Fibroblast of skin of right biceps (primary cell): ENCODE measurements around the gene PLCH2.

ENCODE experiments used
- DNase-seq: peaks from one replicate; pipeline ENCODE4 v3.0.0-alpha.2; 2013

The PLCH2 gene

GRCh38 chr1:2532485-2533160, 56.5 kb downstream of the PLCH2 start:
- no peak for DNase-seq

- DNase-seq, result peak; percentile 74
Observed at GRCh38 chr1:2533365-2533764, 57.3 kb downstream of the PLCH2 start.

GRCh38 chr1:2534315-2534686, 58.2 kb downstream of the PLCH2 start:
- no peak for DNase-seq

- DNase-seq, result peak; percentile 72
Observed at GRCh38 chr1:2534687-2535441, 58.8 kb downstream of the PLCH2 start.

- DNase-seq, result no peak
Observed at GRCh38 chr1:2535455-2535854, 59.4 kb downstream of the PLCH2 start.

- DNase-seq, result no peak
Observed at GRCh38 chr1:2535981-2536380, 59.9 kb downstream of the PLCH2 start.

GRCh38 chr1:2537784-2538115, 61.7 kb downstream of the PLCH2 start:
- DNase-seq, result no peak

GRCh38 chr1:2538376-2538775, 62.3 kb downstream of the PLCH2 start:
- DNase-seq, result no peak

GRCh38 chr1:2538872-2539271, 62.8 kb downstream of the PLCH2 start:
- DNase-seq, result no peak

- DNase-seq, result no peak
Observed at GRCh38 chr1:2539312-2539907, 63.3 kb downstream of the PLCH2 start.

- DNase-seq, result no peak
Observed at GRCh38 chr1:2540816-2541492, 64.9 kb downstream of the PLCH2 start.

GRCh38 chr1:2541619-2542245, 65.6 kb downstream of the PLCH2 start:
- DNase-seq, result no peak

- no peak for DNase-seq
Observed at GRCh38 chr1:2542246-2542915, 66.3 kb downstream of the PLCH2 start.

GRCh38 chr1:2543543-2544092, 67.5 kb downstream of the PLCH2 start:
- peak; percentile 23 for DNase-seq

GRCh38 chr1:2544093-2544874, 68.2 kb downstream of the PLCH2 start:
- no peak for DNase-seq

GRCh38 chr1:2544875-2545640, 69.0 kb downstream of the PLCH2 start:
- no peak for DNase-seq

GRCh38 chr1:2545754-2546514, 69.8 kb downstream of the PLCH2 start:
- DNase-seq, result peak; percentile 73

GRCh38 chr1:2546515-2547209, 70.6 kb downstream of the PLCH2 start:
- peak; percentile 59 for DNase-seq
